AG09309 (cell line): ENCODE results near the gene RGS17.

Experiments
- DNase-seq: peaks from one replicate; pipeline ENCODE4 v3.0.0-alpha.2; 2010; ENCODE audit warnings: low read depth
- H3K4me3 ChIP-seq: 2 replicates; pipeline ENCODE4 v1.5.1; 2011; ENCODE audit warnings: mild to moderate bottlenecking, low read depth, low read length, moderate library complexity; ENCODE audit not compliant: control insufficient read depth
- CTCF ChIP-seq: IDR thresholded peaks from 2 replicates; pipeline ENCODE4 v1.5.1; 2011; ENCODE audit warnings: mild to moderate bottlenecking, low read depth, low read length, inconsistent platforms; ENCODE audit not compliant: insufficient read depth, control insufficient read depth; ENCODE audit errors: missing control alignments

The RGS17 gene

GRCh38 chr6:153099636-153100035 lies 31.4 kb downstream of the RGS17 start:
- no peak overlapping the region for H3K4me3 ChIP-seq
- no peak for DNase-seq
- no peak for TF ChIP-seq CTCF

GRCh38 chr6:153096792-153097191 lies 34.3 kb downstream of the RGS17 start:
- H3K4me3 ChIP-seq = no peak overlapping the region
- no peak for DNase-seq
- no peak for TF ChIP-seq CTCF

- H3K4me3 ChIP-seq = no peak overlapping the region
Measured at GRCh38 chr6:153096031-153096430, 35.1 kb downstream of the RGS17 start.

GRCh38 chr6:153092082-153093013 lies 38.7 kb downstream of the RGS17 start:
- TF ChIP-seq CTCF = no peak
- DNase-seq = peak; percentile 58
- no peak overlapping the region for H3K4me3 ChIP-seq

More at GRCh38 chr6:153096031-153096430, 35.1 kb downstream of the RGS17 start:
- no peak for TF ChIP-seq CTCF
- no peak for DNase-seq

GRCh38 chr6:153090241-153090930 lies 40.7 kb downstream of the RGS17 start:
- no peak overlapping the region for H3K4me3 ChIP-seq
- DNase-seq = peak; percentile 46

More at GRCh38 chr6:153090241-153090930, 40.7 kb downstream of the RGS17 start:
- no peak for TF ChIP-seq CTCF
